ENCODE data around the gene GDE1. TPM values are rescaled to one million over a fixed set of nuclear protein-coding genes. Genes with fewer than 3 reads are reported as not detected.

The GDE1 gene
- total and polyA plus RNA-seq, 2 of the 4 experiments (the other 2 are of a cell fraction): 50.1 to 62.4 TPM

DNA sequence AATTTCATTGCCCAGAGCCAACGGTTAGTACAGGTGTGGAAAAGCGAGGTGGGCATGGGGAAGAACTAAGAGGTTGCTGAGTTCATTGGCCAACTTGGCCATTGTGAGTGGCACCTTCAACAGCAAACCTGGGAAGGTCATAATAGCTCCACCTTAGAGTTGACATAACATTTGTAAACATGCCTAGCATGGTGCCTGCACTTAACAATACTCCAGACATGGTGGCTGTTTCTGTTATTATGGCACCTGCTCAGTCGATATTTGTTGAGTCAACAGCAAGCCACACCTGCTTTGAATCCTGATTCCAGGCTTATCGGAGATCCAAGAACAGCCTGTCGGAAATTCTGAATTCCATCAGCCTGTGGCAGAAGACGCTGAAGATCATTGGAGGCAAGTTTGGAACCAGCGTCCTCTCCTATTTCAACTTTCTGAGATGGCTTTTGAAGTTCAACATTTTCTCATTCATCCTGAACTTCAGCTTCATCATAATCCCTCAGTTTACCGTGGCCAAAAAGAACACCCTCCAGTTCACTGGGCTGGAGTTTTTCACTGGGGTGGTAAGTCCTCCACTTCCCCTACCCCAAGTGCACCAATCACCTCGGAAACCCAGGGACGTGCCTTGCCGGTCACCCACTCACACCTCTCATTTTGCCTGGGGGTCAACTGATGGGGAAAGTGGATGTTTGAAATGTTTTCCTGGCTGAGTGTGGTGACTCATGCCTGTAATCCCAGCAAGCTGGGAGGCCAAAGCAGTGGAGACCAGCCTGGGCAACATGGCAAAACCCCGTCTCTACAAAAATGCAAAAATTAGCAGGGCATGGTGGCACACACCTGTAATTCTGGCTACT, 58.2 kb downstream of the GDE1 start:
- intact Hi-C loops (cut with micrococcal nuclease): no loop called here

More for the DNA sequence above, 58.2 kb downstream of the GDE1 start:
- dilution Hi-C loops (cut with HindIII; ENCODE audit: low sequenced_read_pairs, unreplicated experiment) (no loop called here), in situ Hi-C loops (cut with MboI; ENCODE audit: low sequenced_read_pairs) (no loop called here)
- 76% methylated on average over 3 of the region's 12 CpGs; no CpG with 5 or more reads in 1 of the 2 experiments for WGBS, 2 experiments (ENCODE audit: extremely low coverage in 2 of 2, insufficient read length in 1 of 2)
- Histone ChIP-seq H2AK5ac (ENCODE audit: low read depth, low read length) (no peak overlapping the region), H3K9me3 (ENCODE audit: control insufficient read depth, insufficient read depth, low read length) (no peaks in the 10 kb centered on the region), H2BK5ac (ENCODE audit: low read depth, low read length, poor library complexity, severe bottlenecking) (no peak overlapping the region), H3K4ac (ENCODE audit: low read depth, low read length) (no peak overlapping the region), H3K4me2 (ENCODE audit: low read depth, low read length) (no peak overlapping the region), H3K27me3 (ENCODE audit: control insufficient read depth, insufficient read depth, low read length) (no peaks in the 10 kb centered on the region), H3K4me3 (ENCODE audit: insufficient read depth, low read depth, low read length) (no peak overlapping the region), H3K27ac (ENCODE audit: insufficient read depth, low read length) (no peak overlapping the region), H3K36me3 (ENCODE audit: control insufficient read depth, insufficient read depth, low read length) (no peaks in the 10 kb centered on the region), H3K18ac (ENCODE audit: low read depth, low read length) (no peak overlapping the region), H3K79me1 (ENCODE audit: low read depth in 1 of 2, low read length in 2 of 2) (no peaks in the 10 kb centered on the region), H4K91ac (ENCODE audit: insufficient read depth, low read depth, low read length) (no peak overlapping the region), H2BK20ac (ENCODE audit: low read depth, low read length) (no peak overlapping the region), H2AFZ (replicated peaks; ENCODE audit: low read length, poor library complexity) (no peak overlapping the region), H3K4me1 (ENCODE audit: control insufficient read depth, insufficient read depth, low read length) (no peaks in the 10 kb centered on the region), H4K5ac (ENCODE audit: low read depth, low read length) (no peak overlapping the region), H3K9me1 (ENCODE audit: insufficient read depth, low read length) (no peaks in the 10 kb centered on the region), H2BK120ac (ENCODE audit: low read depth, low read length) (no peak overlapping the region), H4K20me1 (ENCODE audit: insufficient read depth, low read length) (no peaks in the 10 kb centered on the region), H3K9ac (ENCODE audit: low read depth, low read length) (no peak overlapping the region), H2AK9ac (replicated peaks; ENCODE audit: low read depth, low read length, poor library complexity) (no peak overlapping the region), H4K8ac (ENCODE audit: low read depth in 2 of 2, low read length in 2 of 2) (no peak overlapping the region), H3K56ac (ENCODE audit: extremely low read depth, insufficient read depth, low read length) (no peak overlapping the region), H3K14ac (replicated peaks; ENCODE audit: low read depth, low read length) (no peak overlapping the region), H3K23ac (ENCODE audit: low read depth, low read length) (no peak overlapping the region), H2BK15ac (ENCODE audit: low read depth, low read length) (no peak overlapping the region)
- TF ChIP-seq POLR2A (IDR thresholded peaks at IDR 0.05; ENCODE audit: low read depth, low read length): no peak
- TF ChIP-seq, protein P1, sequence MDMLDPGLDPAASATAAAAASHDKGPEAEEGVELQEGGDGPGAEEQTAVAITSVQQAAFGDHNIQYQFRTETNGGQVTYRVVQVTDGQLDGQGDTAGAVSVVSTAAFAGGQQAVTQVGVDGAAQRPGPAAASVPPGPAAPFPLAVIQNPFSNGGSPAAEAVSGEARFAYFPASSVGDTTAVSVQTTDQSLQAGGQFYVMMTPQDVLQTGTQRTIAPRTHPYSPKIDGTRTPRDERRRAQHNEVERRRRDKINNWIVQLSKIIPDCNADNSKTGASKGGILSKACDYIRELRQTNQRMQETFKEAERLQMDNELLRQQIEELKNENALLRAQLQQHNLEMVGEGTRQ (IDR thresholded peaks at IDR 0.05; ENCODE audit: low read depth, low read length): no peak
- TF ChIP-seq BHLHE40 (IDR thresholded peaks at IDR 0.05; ENCODE audit: low read depth, low read length): no peak
- TF ChIP-seq CHD1 (IDR thresholded peaks at IDR 0.05; ENCODE audit: low read depth, low read length): no peak
- TF ChIP-seq RFX5 (IDR thresholded peaks at IDR 0.05; ENCODE audit: low read depth, low read length): no peak
- TF ChIP-seq CEBPB (IDR thresholded peaks at IDR 0.05; ENCODE audit: low read depth, low read length): no peak
- TF ChIP-seq, protein P2, sequence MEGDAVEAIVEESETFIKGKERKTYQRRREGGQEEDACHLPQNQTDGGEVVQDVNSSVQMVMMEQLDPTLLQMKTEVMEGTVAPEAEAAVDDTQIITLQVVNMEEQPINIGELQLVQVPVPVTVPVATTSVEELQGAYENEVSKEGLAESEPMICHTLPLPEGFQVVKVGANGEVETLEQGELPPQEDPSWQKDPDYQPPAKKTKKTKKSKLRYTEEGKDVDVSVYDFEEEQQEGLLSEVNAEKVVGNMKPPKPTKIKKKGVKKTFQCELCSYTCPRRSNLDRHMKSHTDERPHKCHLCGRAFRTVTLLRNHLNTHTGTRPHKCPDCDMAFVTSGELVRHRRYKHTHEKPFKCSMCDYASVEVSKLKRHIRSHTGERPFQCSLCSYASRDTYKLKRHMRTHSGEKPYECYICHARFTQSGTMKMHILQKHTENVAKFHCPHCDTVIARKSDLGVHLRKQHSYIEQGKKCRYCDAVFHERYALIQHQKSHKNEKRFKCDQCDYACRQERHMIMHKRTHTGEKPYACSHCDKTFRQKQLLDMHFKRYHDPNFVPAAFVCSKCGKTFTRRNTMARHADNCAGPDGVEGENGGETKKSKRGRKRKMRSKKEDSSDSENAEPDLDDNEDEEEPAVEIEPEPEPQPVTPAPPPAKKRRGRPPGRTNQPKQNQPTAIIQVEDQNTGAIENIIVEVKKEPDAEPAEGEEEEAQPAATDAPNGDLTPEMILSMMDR (conservative IDR thresholded peaks at IDR 0.05; ENCODE audit: low read depth, low read length): no peak
- TF ChIP-seq RAD21 (IDR thresholded peaks at IDR 0.05; ENCODE audit: low read length): no peak
- TF ChIP-seq SMC3 (IDR thresholded peaks at IDR 0.05; ENCODE audit: low read depth, low read length): no peak
- TF ChIP-seq FOS (IDR thresholded peaks at IDR 0.05; ENCODE audit: low read depth, low read length): no peak
- no peak for TF ChIP-seq MAFK (IDR thresholded peaks at IDR 0.05; ENCODE audit: low read depth, low read length)
- no peak for TF ChIP-seq RCOR1 (IDR thresholded peaks at IDR 0.05; ENCODE audit: insufficient replicate concordance, low read length)
- TF ChIP-seq, protein P3, sequence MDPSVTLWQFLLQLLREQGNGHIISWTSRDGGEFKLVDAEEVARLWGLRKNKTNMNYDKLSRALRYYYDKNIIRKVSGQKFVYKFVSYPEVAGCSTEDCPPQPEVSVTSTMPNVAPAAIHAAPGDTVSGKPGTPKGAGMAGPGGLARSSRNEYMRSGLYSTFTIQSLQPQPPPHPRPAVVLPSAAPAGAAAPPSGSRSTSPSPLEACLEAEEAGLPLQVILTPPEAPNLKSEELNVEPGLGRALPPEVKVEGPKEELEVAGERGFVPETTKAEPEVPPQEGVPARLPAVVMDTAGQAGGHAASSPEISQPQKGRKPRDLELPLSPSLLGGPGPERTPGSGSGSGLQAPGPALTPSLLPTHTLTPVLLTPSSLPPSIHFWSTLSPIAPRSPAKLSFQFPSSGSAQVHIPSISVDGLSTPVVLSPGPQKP (IDR thresholded peaks at IDR 0.05; ENCODE audit: borderline replicate concordance, low read depth, low read length): no peak
- TF ChIP-seq MXI1 (IDR thresholded peaks at IDR 0.05; ENCODE audit: borderline replicate concordance, low read depth, low read length): no peak
- no peak for TF ChIP-seq NFE2L2 (IDR thresholded peaks at IDR 0.05; ENCODE audit: low read depth, low read length)
- ChIA-PET POLR2A (ENCODE audit: unreplicated experiment) (no interaction called here), CTCF (interaction anchor here (0.6 kb wide), 1 partner anchor 177 kb away, joined by 5 read pairs; no protein-coding TSS in a partner anchor)
- no peak for ATAC-seq (ENCODE audit: low read depth)
- BruUV-seq (replicated peaks): no TSS peak
- no peak for DNase-seq

Measured in IMR-90 (cell line).